ENCODE data around the gene GAREM2.

DNA sequence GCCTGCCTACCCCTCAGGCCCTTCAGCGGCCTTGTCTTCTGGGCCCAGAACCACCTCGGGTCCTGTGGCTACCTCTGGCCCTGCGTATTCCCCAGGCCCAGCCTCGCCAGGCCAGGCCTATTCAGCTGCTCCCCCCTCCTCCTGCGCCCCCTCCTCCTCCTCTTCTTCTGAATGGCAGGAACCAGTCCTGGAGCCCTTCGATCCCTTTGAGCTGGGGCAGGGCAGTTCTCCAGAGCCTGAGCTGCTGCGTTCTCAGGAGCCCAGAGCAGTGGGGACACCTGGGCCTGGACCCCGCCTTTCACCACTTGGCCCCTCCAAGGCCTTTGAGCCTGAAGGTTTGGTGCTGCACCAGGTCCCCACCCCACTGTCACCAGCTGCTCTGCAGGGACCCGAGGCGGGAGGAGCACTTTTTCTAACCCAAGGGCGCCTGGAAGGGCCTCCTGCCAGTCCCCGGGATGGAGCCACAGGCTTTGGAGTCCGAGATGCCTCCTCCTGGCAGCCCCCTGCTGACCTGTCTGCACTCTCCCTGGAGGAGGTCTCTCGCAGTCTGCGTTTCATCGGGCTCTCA lies 14.7 kb downstream of the GAREM2 start:
- TF ChIP-seq POLR2A (IDR thresholded peaks at IDR 0.05) (no peak), EP300 (IDR thresholded peaks at IDR 0.05; ENCODE audit: low read depth) (no peak), POLR2AphosphoS5 (IDR thresholded peaks at IDR 0.05) (no peak)
- TF ChIP-seq, protein P1, sequence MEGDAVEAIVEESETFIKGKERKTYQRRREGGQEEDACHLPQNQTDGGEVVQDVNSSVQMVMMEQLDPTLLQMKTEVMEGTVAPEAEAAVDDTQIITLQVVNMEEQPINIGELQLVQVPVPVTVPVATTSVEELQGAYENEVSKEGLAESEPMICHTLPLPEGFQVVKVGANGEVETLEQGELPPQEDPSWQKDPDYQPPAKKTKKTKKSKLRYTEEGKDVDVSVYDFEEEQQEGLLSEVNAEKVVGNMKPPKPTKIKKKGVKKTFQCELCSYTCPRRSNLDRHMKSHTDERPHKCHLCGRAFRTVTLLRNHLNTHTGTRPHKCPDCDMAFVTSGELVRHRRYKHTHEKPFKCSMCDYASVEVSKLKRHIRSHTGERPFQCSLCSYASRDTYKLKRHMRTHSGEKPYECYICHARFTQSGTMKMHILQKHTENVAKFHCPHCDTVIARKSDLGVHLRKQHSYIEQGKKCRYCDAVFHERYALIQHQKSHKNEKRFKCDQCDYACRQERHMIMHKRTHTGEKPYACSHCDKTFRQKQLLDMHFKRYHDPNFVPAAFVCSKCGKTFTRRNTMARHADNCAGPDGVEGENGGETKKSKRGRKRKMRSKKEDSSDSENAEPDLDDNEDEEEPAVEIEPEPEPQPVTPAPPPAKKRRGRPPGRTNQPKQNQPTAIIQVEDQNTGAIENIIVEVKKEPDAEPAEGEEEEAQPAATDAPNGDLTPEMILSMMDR (IDR thresholded peaks at IDR 0.05), result no peak
